ENCODE data around the gene ASF1B. TPM values are rescaled to one million over a fixed set of nuclear protein-coding genes. Genes with fewer than 3 reads are reported as not detected.
A peak's percentile ranks its signal among the peaks of the same experiment; 100 is the strongest.
"Not testable (repeated sequence)": the region's sequence is repeated elsewhere in the genome, so short reads cannot be mapped to it uniquely, and the experiment has no call there.

ASF1B gene
- total RNA-seq, 1 donor from 2014 or later, result 3.6 TPM

GRCh38 chr19:14159059-14159458 is 22.7 kb upstream of the ASF1B start:
- no peak for DNase-seq

DNA sequence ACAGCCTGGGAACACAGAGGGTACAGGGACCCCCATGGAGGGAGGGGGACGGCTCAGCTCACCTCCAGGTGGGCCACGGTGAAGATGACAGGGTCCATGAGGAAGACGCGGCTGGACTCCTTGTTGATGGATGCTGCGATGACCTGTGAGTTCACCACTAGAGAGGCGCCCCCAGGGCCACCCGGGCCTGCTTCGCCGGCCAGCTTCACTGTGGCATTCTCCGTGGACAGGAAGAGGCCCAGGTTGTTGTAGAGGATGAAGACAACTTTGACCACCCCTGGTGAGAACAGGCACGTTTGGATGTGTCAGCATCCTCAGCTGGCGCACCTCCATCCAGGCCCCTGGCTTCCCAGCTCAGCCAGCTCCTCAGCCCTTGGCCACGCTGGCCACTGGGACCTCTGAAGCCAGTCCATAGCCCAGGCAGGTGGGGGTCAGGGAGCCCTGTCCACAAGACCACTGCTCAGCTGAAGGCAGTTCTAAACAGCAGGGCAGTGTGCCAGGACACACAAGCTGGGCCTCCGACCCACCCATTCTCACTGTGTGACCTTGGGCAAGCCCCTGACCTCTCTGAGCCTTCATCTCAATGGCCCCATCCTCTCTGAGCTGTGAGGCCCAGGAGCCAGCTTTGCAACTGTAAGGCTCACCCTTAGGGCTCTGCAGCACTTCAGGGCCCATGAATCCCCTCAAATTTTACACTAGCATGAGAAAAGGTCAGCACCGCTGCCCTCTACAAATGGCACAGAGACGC is 22.1 kb upstream of the ASF1B start:
- no peak for DNase-seq

DNA sequence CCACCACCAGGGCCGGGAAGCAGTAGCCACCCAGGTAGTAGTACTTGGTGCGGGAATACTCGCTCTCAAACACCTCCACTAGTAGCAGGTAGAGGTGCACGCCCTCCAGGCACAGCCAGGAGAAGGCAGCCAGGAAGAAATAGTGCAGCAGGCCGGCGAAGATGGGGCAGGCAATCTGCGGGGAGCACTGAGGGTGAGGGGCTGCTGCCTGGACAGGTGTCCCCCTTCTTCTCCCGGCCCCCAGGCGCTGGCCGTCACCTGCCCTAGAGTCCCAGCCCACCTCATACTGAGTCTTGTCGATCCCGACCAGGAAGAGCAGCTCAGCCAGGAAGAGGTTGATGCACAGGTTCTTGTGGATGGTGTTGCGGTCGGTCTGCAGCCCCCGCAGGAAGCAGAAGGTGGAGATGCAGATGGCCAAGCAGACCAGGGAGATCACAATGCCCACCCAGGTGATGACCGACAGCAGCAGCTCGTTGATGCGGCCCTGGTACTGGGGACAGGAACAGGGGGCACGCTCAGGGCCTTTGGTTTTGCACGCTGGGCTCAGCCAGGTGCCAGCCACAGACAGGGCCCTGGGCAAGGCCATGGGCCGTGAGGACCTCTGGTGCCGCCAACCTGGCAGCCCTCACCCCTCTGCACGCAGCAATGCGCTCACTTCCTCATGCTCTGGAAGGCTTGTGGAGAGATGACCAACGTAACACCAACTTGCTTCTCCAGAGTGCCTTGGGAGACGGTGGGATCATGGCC is 20.8 kb upstream of the ASF1B start:
- DNase-seq, result no peak

DNA sequence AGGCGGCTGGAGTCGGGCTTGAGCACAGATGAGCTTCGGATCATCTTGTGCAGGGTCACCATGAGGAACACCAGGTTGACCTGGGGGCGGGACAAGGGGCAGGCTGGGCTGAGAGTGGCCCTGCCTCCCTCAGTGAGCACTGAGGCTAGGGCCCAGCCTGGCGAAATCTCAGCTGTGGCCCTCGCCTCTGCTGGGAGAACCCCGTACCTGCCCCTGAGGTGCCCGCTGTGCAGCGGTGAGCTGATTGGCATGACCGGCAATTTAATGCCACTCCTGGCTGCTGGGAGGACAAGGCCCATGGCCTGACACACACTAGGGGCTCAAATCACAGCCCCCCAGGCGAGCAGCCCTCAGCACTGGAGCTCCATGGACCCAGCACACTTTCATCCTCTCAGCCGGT is 19.7 kb upstream of the ASF1B start:
- DNase-seq, result no peak

- no peak for DNase-seq
Observed at GRCh38 chr19:14155371-14155770, 19.0 kb upstream of the ASF1B start.

DNA sequence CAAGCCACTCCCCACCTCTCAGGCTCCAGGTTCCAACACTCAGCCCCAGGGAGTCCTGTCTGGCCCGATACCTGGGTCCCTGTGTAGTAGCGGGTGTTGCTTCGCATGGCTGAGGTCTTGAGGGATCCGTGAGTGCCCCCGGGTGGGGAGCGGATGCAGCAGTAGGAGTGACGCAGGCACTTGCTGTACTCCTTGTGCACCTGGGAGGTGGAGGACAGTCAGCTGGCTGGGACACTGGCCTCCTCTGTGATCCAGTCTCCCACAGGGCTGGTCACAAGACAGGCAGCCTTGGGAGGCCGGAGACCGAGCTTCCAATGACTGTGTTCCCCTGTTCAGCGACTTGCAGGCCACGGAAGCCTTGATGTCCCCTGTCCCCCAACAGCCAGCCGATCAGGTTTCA is 16.3 kb upstream of the ASF1B start:
- DNase-seq, result no peak

- no peak for DNase-seq
Observed at GRCh38 chr19:14150770-14151661, 14.6 kb upstream of the ASF1B start.

GRCh38 chr19:14150041-14150769 is 13.8 kb upstream of the ASF1B start:
- no peak for DNase-seq

DNA sequence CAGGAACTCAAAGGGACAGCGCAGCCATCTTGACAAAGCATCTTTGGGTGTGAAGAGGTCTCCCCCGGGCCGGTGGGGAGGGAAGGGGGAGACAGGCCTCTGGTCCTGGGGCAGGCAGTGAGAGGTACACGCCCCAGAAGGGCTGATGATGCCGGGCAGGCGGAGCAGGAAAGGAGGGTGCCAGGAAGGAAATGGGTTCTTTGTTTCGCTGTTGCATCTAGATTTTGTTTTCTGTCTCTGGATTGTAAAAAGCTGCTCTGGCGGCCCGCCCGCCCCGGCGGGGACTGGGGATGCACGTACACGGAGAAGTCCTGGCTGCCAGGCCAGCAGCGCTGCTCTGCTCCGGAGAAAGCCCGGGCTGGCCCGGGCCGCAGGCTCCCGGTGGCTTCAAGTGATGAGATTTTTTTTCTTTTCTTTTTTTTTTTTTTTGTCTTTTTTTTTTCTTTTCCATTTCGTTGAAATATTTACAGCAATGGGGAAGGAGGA is 13.2 kb upstream of the ASF1B start:
- DNase-seq, result peak; percentile 81

DNA sequence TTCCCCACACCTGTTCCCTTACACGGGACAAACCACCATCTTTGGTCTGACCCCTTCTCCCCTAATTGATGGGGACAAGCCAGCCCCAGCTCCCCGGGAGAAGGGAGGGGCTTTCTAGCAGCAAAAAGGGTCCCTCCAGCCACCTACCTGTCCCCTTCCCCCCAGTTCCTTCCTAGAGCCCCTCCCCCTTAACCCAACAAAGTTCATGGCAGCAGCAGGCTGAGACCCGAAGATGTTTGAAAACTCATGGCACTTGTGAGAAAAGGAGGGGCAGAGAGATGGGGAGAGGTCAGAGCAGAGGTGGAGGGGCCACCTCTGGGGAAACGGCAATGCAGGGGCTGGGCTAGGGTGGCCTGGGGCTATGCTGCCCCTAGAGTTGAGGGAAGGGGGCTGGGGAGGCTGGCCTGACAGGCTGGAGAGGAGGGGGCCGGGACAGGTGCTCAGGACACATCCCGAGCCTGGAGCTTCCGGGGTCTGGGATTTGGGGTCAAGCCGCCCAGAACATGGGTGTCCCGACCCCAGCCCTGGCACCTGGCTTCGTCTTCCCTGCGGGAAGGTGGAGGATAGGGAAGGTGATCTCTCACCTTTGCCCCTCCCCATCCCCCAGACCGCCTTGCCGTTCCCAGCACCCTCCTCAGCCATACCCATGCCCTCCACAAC is 12.5 kb upstream of the ASF1B start:
- DNase-seq, result no peak

- DNase-seq, result peak; percentile 59
Observed at GRCh38 chr19:14147797-14148605, 11.6 kb upstream of the ASF1B start.

DNA sequence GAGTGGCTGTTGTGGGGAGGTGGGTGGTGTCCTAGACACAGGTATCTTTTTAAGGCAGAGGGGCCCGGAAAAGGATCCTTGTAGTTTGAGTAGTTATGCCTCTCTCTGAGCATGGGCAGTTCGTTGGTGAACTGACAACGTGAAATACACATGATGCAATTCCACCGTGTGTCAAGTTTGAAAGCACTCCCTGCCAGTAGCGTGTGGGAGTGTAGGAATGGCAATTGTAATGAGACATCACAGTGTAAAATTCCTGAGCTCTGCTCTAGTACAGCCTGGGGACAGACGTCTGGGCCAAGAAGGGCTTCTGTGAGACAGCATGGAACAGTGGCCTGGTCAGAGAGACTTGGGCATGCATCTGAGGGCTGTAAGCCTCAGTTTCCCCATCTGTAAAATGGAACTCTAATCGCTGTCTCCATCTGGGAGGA is 10.4 kb upstream of the ASF1B start:
- DNase-seq, result no peak

DNA sequence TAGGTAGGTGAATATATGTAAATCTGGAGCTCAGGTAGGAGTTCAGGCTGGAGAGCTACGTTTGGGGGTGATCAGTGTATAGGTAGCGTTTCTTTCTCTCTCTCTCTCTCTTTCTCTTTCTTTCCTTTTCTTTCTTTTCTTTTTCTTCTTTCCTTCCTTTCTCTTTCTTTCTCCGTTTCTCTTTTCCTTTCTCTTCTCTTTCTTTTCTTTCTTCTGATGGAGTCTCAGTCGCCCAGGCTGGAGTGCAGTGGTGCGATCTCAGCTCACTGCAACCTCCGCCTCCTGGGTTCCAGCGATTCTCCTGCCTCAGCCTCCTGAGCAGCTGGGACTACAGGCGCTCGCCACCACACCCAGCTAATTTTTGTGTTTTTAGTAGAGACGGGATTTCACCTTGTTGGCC is 9.8 kb upstream of the ASF1B start:
- DNase-seq, result not testable (repeated sequence)

GRCh38 chr19:14145381-14145780 is 9.0 kb upstream of the ASF1B start:
- no peak for DNase-seq

DNA sequence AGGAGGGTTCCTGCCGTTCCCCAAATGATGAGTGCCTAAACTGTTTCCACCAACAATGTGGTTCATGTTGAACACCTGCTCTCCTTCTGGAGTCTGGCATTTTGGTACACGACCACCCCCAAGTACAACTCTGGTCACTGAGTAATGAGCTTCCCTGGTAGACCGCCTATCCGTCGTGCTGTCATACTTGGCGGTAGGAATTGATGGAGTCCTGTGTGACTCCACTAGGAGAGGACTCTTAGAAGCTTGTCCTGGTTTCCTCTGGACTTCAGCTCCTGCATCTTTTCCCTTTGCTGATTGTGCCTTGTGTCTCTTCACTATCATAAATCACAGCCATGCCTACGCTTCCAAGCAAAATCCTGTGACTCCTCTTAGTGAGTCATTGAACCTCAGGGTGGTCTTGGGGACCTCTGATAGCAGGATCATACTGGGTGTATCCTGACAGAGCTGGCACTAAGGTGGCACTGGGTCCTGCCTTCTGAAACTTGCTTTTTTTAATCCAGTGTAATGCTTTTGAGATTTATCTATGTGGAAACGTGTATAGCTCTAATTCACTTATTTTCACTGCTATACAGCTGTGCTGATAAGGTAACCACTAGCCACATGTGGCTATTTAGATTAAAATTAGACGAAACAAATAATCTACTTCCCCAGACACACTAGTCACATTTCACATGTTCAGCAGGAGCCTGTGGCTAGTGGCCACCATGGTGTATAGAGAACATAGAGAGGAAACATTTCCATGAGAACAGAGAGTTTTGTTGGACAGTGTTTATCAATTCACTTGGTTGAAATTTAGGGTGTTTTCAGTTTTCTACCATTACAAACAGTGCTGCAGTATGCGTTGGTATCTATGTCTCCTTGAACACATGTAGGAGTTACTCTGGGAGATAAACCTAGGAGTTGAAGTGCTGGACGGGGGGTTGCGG is 6.1 kb upstream of the ASF1B start:
- no peak for DNase-seq

GRCh38 chr19:14141041-14141440 is 4.7 kb upstream of the ASF1B start:
- no peak for DNase-seq

DNA sequence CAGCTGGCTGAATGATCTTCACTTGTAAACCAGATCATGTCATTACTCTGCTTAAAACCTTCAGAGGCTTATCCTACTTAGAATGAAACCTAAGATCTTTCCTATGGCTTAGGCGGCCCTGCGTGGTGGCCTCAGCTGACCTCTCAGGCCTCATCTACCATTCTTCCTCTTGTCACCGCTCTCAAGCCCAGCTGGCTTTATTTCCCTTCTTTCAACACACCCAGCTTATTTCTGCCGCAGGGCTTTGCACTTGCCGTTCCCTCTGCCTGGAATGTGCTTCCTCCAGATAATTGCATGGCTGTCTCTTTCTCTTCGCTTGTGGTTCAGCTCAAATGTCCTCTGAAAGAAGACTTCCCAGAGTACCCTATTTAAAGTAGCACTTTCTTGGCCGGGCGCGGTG is 3.6 kb upstream of the ASF1B start:
- no peak for DNase-seq

DNA sequence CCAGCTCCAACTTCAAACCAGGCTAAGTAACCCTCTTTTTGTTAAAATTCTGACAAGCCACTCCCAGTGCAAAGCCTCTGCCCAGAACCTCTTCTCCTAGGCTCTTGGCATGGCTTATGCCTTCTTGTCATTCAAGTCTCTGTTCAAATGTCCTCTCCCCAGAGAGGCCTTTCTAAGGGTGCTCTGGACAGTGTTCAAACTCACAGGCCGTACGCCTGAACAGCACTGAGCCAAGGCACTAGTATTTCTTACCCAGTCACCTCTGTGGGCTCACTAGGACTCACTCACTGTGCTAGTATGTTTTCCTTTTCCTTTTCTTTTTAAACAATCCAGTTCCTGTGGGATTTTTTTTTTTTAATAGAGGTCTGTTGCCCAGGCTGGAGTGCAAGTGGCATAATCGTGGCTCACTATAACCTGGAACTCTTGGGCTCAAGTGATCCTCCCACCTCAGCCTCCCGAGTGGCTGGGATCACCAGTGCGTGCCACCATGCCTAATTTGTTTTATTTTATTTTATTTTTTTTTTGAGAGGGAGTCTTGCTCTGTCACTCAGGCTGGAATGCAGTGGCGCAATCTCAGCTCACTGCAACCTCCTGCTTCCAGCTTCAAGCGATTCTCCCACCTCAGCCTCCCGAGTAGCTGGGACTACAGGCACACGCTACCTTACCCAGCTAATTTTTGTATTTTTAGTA is 2.3 kb upstream of the ASF1B start:
- DNase-seq, result no peak
